Osteocyte (in vitro differentiated cells): ENCODE measurements around the gene PPFIA2. TPM values are rescaled to one million over a fixed set of nuclear protein-coding genes. Genes with fewer than 3 reads are reported as not detected.
"Not testable (repeated sequence)": the region's sequence is repeated elsewhere in the genome, so short reads cannot be mapped to it uniquely, and the experiment has no call there.

Source experiments
- DNase-seq: peaks from one replicate; pipeline ENCODE4 v3.0.0; 2021; ENCODE audit warnings: mixed read lengths; ENCODE audit not compliant: unreplicated experiment; ENCODE audit errors: extremely low spot score
- H3K27ac Mint-ChIP-seq: one replicate; pipeline ENCODE4 v1.8.0; 2021; ENCODE audit warnings: mild to moderate bottlenecking, mixed read lengths; ENCODE audit not compliant: unreplicated experiment
- H3K27me3 Mint-ChIP-seq: one replicate; pipeline ENCODE4 v1.8.0; 2021; ENCODE audit warnings: mixed read lengths; ENCODE audit not compliant: unreplicated experiment
- H3K36me3 Mint-ChIP-seq: one replicate; pipeline ENCODE4 v1.8.0; 2021; ENCODE audit warnings: mixed read lengths; ENCODE audit not compliant: unreplicated experiment
- H3K4me1 Mint-ChIP-seq: one replicate; pipeline ENCODE4 v1.8.0; 2021; ENCODE audit warnings: mixed read lengths; ENCODE audit not compliant: unreplicated experiment
- H3K4me3 Mint-ChIP-seq: one replicate; pipeline ENCODE4 v1.8.0; 2021; ENCODE audit warnings: mild to moderate bottlenecking, moderate library complexity, mixed read lengths; ENCODE audit not compliant: unreplicated experiment
- H3K9me3 Mint-ChIP-seq: one replicate; pipeline ENCODE4 v1.8.0; 2021; ENCODE audit warnings: mixed read lengths; ENCODE audit not compliant: unreplicated experiment
- total RNA-seq: library from RNA; stranded (reverse); gene quantifications from 2 replicates; pipeline ENCODE4 v1.2.1, GENCODE V29; 2021
- TF ChIP-seq, protein P1 (sequence below): fragments of 200-600 bp; sonication (generic); IDR thresholded peaks from 2 replicates; pipeline ENCODE4 v1.5.0; 2021; ENCODE audit warnings: antibody characterized with exemption, mild to moderate bottlenecking, moderate library complexity

PPFIA2 gene
- total RNA-seq, 1 donor from 2014 or later = 0.67 TPM

- no peak overlapping the region for H3K4me3 Mint-ChIP-seq
- no peaks in the 10 kb centered on the region for H3K27me3 Mint-ChIP-seq
- no peak for DNase-seq
- TF ChIP-seq, protein P1, sequence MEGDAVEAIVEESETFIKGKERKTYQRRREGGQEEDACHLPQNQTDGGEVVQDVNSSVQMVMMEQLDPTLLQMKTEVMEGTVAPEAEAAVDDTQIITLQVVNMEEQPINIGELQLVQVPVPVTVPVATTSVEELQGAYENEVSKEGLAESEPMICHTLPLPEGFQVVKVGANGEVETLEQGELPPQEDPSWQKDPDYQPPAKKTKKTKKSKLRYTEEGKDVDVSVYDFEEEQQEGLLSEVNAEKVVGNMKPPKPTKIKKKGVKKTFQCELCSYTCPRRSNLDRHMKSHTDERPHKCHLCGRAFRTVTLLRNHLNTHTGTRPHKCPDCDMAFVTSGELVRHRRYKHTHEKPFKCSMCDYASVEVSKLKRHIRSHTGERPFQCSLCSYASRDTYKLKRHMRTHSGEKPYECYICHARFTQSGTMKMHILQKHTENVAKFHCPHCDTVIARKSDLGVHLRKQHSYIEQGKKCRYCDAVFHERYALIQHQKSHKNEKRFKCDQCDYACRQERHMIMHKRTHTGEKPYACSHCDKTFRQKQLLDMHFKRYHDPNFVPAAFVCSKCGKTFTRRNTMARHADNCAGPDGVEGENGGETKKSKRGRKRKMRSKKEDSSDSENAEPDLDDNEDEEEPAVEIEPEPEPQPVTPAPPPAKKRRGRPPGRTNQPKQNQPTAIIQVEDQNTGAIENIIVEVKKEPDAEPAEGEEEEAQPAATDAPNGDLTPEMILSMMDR = no peak
- no peaks in the 10 kb centered on the region for H3K9me3 Mint-ChIP-seq
- peaks cover 13% of the 10 kb centered on the region for H3K4me1 Mint-ChIP-seq
- no peak overlapping the region for H3K27ac Mint-ChIP-seq
- no peaks in the 10 kb centered on the region for H3K36me3 Mint-ChIP-seq
Measured at GRCh38 chr12:81212996-81213696, 546.0 kb downstream of the PPFIA2 start.

- Mint-ChIP-seq H3K9me3 (no peaks in the 10 kb centered on the region), H3K36me3 (no peaks in the 10 kb centered on the region), H3K4me3 (no peak overlapping the region), H3K27me3 (no peaks in the 10 kb centered on the region), H3K4me1 (peaks cover 15% of the 10 kb centered on the region), H3K27ac (no peak overlapping the region)
- TF ChIP-seq, protein P1 = no peak
- no peak for DNase-seq
Measured at GRCh38 chr12:81211306-81211705, 547.8 kb downstream of the PPFIA2 start.

DNA sequence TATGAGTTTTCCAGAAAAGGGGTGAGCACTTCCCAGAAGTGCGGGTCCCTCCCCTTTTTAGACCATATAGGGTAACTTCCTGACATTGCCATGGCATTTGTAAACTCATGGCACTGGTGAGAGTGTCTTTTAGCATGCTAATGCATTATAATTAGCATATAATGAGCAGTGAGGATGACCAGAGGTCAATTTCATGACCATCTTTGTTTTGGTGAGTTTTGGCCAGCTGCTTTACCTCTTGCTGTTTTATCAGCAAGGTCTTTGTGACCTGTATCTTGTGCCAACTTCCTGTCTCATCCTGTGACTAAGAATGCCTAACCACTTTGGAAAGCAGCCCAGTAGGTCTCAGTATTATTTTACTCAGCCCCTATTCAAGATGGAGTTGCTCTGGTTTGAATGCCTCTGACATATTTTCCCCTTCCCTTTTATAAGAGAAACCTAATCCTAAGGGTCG is 549.4 kb downstream of the PPFIA2 start:
- not testable (repeated sequence) for H3K4me3 Mint-ChIP-seq, H3K36me3 Mint-ChIP-seq, H3K27ac Mint-ChIP-seq, H3K9me3 Mint-ChIP-seq, DNase-seq, H3K27me3 Mint-ChIP-seq
- H3K4me1 Mint-ChIP-seq = peaks cover 15% of the 10 kb centered on the region

DNA sequence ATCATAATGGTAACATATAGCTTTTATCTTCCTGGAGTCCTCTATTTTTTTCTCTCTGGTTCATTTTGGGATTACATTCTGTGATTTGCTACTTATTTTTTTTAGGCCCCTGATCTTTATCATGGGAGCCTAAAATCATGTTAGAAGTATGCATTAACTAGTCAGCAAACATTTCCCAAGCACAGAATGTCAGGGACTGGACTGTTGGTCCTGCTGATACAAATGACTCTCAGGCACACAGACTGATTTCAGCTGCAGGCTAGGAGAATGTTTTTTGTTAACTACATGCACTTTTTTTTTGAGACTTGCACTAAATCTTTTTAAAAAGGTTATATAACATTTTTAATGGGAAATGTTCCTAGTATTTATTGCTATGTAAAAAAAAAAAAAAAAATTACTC is 550.1 kb downstream of the PPFIA2 start:
- TF ChIP-seq, protein P1 = no peak
- Mint-ChIP-seq H3K27ac (no peak overlapping the region), H3K36me3 (no peaks in the 10 kb centered on the region), H3K4me1 (peaks cover 15% of the 10 kb centered on the region), H3K4me3 (no peak overlapping the region), H3K9me3 (no peaks in the 10 kb centered on the region), H3K27me3 (no peaks in the 10 kb centered on the region)
- DNase-seq = no peak

GRCh38 chr12:81208187-81208911 is 550.8 kb downstream of the PPFIA2 start:
- H3K4me1 Mint-ChIP-seq = peaks cover 19% of the 10 kb centered on the region
- no peak overlapping the region for H3K27ac Mint-ChIP-seq
- H3K4me3 Mint-ChIP-seq = no peak overlapping the region
- no peaks in the 10 kb centered on the region for H3K36me3 Mint-ChIP-seq
- no peaks in the 10 kb centered on the region for H3K27me3 Mint-ChIP-seq
- no peak for DNase-seq
- TF ChIP-seq, protein P1 = no peak
- no peaks in the 10 kb centered on the region for H3K9me3 Mint-ChIP-seq
